ENCODE measurements around the gene SUSD5.
"Not testable (repeated sequence)": the region's sequence is repeated elsewhere in the genome, so short reads cannot be mapped to it uniquely, and the experiment has no call there.

Gene SUSD5

GRCh38 chr3:33217866-33218445 is 654 bp downstream of the SUSD5 start:
- no peak for ATAC-seq (replicated peaks)
- H3K27ac Mint-ChIP-seq = no peak overlapping the region
- H3K4me1 Mint-ChIP-seq = peaks cover 9 to 16% of the 10 kb centered on the region in 2 donors
- H3K9me3 Mint-ChIP-seq = no peaks in the 10 kb centered on the region
- no peak for DNase-seq
- H3K4me3 Mint-ChIP-seq = peak overlapping the region; percentile 56 to 67
- peaks cover 39 to 40% of the 10 kb centered on the region in 2 donors for H3K27me3 Mint-ChIP-seq
- H3K36me3 Mint-ChIP-seq = no peaks in the 10 kb centered on the region

GRCh38 chr3:33215739-33216138 is 2.9 kb downstream of the SUSD5 start:
- H3K4me3 Mint-ChIP-seq = no peak overlapping the region
- ATAC-seq (replicated peaks) (no peak), DNase-seq (no peak)
- H3K27ac Mint-ChIP-seq = no peak overlapping the region
- no peaks in the 10 kb centered on the region for H3K36me3 Mint-ChIP-seq
- no peaks in the 10 kb centered on the region for H3K9me3 Mint-ChIP-seq
- peaks cover 9 to 16% of the 10 kb centered on the region in 2 donors for H3K4me1 Mint-ChIP-seq
- H3K27me3 Mint-ChIP-seq = peaks cover 37 to 44% of the 10 kb centered on the region in 2 donors

DNA sequence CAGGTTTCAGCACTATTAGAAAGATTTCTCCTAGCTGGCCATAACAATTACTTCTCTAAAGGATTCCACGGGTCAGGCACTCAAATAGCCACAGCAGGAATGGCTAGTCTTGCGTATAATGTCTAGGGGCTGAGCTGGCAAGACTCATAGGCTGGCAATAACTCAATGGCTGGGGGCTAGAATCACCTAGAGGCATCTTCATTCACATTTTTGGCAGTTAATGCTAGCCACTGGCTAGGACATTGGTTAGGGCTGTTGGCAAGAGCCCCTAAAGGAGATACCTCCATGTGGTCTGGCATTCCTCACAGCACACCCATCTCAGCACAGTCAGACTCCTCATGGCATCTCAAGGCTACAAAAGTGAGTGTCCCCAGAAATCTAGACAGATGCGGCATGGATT is 6.2 kb downstream of the SUSD5 start:
- Mint-ChIP-seq H3K4me3 (no peak overlapping the region), H3K4me1 (no peaks in the 10 kb centered on the region), H3K27ac (no peak overlapping the region), H3K9me3 (peaks cover 9 to 12% of the 10 kb centered on the region in 2 donors), H3K36me3 (peaks cover 4 to 10% of the 10 kb centered on the region in 2 donors), H3K27me3 (peaks cover 29 to 36% of the 10 kb centered on the region in 2 donors)
- DNase-seq (no peak), ATAC-seq (replicated peaks) (no peak)

GRCh38 chr3:33211444-33211843 is 7.2 kb downstream of the SUSD5 start:
- ATAC-seq (replicated peaks) (no peak), DNase-seq (no peak)
- Mint-ChIP-seq H3K27me3 (peaks cover 23 to 31% of the 10 kb centered on the region in 2 donors), H3K4me3 (no peak overlapping the region), H3K9me3 (peaks cover 9 to 12% of the 10 kb centered on the region in 2 donors), H3K27ac (no peak overlapping the region), H3K36me3 (peaks cover 4 to 10% of the 10 kb centered on the region in 2 donors), H3K4me1 (no peaks in the 10 kb centered on the region)

DNA sequence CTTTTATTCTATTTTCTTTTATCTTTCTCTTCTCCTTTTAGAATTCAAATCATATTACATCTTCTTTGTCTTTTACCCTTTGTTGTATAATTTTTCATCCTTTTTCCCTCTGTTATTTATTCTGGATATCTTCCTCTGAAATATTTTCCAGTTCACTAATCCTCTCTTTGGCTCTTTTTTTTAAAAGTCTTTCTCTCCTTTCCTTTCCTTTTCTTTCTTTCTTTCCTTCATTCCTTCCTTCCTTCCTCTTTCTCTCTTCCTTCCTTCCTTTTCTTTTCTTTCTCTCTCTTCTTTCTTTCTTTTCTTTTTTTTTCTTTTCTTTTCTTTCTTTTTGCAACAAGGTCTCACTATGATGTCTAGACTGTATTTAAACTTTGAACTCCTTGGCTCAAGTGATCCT is 9.3 kb downstream of the SUSD5 start:
- Mint-ChIP-seq H3K27ac (peak overlapping the region; percentile 25), H3K4me3 (no peak overlapping the region), H3K9me3 (peaks cover 9 to 12% of the 10 kb centered on the region in 2 donors), H3K4me1 (no peaks in the 10 kb centered on the region), H3K27me3 (peaks cover 12 to 16% of the 10 kb centered on the region in 2 donors), H3K36me3 (peaks cover 4 to 10% of the 10 kb centered on the region in 2 donors)
- DNase-seq (no peak), ATAC-seq (replicated peaks) (no peak)

DNA sequence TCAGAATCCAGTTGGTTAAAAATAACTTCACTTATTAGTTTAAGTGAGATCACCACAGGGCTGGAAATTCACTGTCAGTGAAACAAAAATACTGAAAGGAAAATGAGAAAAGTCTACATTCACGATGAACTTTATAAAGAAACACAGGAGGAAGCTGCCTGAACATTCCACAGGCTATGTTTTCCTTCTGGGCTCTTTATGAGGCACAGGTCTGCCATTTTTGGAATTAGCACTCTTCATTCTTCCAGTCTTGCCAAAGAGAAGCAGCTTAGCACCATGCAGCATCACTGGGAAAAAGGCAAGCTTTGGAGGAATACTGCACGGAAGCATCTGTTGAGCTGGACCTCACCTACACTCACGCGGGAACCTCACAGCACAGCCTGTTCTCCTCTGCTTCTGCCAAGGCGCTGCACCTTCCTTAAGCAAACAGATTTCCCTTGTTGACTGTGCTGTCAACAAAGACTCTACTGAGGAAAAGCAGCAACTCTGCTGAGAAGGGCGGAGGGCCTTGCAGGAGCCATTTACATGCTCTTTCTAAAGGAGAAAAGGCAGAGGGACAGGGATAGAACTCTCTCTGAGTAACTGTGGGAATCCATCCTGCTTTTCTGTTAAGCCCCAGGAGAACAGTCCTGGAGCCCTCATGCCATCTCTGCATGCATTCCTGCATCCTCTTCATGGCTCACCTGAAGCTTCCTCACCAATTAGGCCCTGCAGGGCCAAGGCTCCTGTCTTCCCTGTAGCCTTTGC is 15.7 kb downstream of the SUSD5 start:
- no peak overlapping the region for H3K4me3 Mint-ChIP-seq
- H3K36me3 Mint-ChIP-seq = no peaks in the 10 kb centered on the region
- no peaks in the 10 kb centered on the region for H3K27me3 Mint-ChIP-seq
- no peak overlapping the region for H3K27ac Mint-ChIP-seq
- no peaks in the 10 kb centered on the region for H3K9me3 Mint-ChIP-seq
- no peak for ATAC-seq (replicated peaks)
- DNase-seq = no peak
- H3K4me1 Mint-ChIP-seq = no peaks in the 10 kb centered on the region

DNA sequence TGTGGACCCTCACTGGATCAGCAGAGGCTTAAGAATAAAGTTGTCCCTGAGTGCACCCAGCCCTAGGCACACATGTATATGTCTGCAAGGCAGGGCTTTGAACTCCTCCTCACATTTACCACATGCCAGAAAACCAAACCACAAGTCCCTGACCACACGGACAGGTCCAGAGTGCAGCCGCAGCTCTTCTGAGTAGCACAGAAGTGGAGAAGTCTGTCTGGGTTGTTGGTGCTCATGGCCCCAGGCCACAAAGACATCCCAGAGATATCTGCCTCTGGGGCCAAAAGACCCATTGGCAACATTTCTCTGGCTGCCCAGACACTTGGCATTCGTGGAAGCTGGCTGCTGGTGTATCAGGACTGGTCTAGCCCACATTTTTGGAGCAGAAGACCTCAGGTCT is 17.4 kb downstream of the SUSD5 start:
- no peaks in the 10 kb centered on the region for H3K4me1 Mint-ChIP-seq
- no peaks in the 10 kb centered on the region for H3K27me3 Mint-ChIP-seq
- ATAC-seq (replicated peaks) = no peak
- H3K9me3 Mint-ChIP-seq = no peaks in the 10 kb centered on the region
- H3K36me3 Mint-ChIP-seq = no peaks in the 10 kb centered on the region
- H3K27ac Mint-ChIP-seq = no peak overlapping the region
- DNase-seq = no peak
- no peak overlapping the region for H3K4me3 Mint-ChIP-seq

DNA sequence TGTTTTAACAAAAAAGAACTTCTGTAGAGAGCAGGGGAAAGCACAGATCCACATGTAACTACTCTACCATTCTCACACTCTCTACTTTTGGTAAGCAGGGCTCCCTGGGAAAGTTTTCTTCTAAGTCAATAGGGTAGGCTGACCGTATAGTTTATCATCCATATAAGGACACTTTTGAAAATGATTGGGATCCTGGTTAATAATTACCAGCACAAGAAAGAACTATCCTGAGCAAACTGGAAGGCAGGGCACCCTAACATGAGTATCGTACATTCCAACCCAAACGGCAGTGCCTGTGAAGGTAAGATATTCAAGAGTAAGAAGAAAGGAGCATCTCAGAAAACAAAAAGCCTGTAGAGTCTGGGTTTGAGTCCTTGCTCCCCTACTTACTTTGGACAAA is 22.1 kb downstream of the SUSD5 start:
- Mint-ChIP-seq H3K9me3 (no peaks in the 10 kb centered on the region), H3K27ac (no peak overlapping the region), H3K36me3 (no peaks in the 10 kb centered on the region), H3K4me1 (no peaks in the 10 kb centered on the region), H3K4me3 (no peak overlapping the region), H3K27me3 (no peaks in the 10 kb centered on the region)
- ATAC-seq (replicated peaks) (no peak), DNase-seq (no peak)

DNA sequence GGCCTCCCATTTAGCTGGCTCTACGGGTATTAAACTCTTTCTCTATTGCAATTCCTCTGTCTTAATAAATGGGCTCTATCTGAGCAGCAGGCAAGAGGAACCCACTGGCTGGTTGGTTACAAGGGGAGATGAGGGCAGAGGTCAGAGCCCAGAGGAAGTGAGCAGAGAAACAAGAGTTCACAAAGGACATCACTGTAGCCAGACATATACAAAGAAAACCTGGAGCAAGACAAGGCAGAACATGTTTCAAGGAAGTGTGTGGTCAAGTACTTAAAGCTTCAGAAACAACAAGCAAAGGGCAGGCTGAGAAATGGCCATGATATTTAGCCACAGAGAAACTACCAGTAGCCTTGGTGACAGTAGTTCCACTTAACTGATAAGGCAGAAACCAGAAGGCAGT is 24.3 kb downstream of the SUSD5 start:
- H3K9me3 Mint-ChIP-seq = no peaks in the 10 kb centered on the region
- ATAC-seq (replicated peaks) (peak in 1 of 2 donors; percentile 19), DNase-seq (no peak)
- no peaks in the 10 kb centered on the region for H3K27me3 Mint-ChIP-seq
- no peaks in the 10 kb centered on the region for H3K4me1 Mint-ChIP-seq
- H3K36me3 Mint-ChIP-seq = no peaks in the 10 kb centered on the region
- no peak overlapping the region for H3K27ac Mint-ChIP-seq
- no peak overlapping the region for H3K4me3 Mint-ChIP-seq

- Mint-ChIP-seq H3K9me3 (peaks cover 5 to 8% of the 10 kb centered on the region in 2 donors), H3K4me3 (no peak overlapping the region), H3K27me3 (peaks cover 6 to 18% of the 10 kb centered on the region in 2 donors), H3K4me1 (no peaks in the 10 kb centered on the region), H3K27ac (no peak overlapping the region), H3K36me3 (peaks cover 0 to 7% of the 10 kb centered on the region in 2 donors)
- DNase-seq (no peak), ATAC-seq (replicated peaks) (no peak)
Observed at GRCh38 chr3:33187368-33187634, 31.3 kb downstream of the SUSD5 start.

GRCh38 chr3:33186524-33187367 is 31.9 kb downstream of the SUSD5 start:
- Mint-ChIP-seq H3K4me3 (no peak overlapping the region), H3K9me3 (peaks cover 5 to 8% of the 10 kb centered on the region in 2 donors), H3K27me3 (peaks cover 6 to 18% of the 10 kb centered on the region in 2 donors), H3K36me3 (peaks cover 0 to 7% of the 10 kb centered on the region in 2 donors), H3K4me1 (no peaks in the 10 kb centered on the region), H3K27ac (no peak overlapping the region)
- DNase-seq (no peak), ATAC-seq (replicated peaks) (no peak)

- H3K4me1 Mint-ChIP-seq = no peaks in the 10 kb centered on the region
- DNase-seq = no peak
- peaks cover 0 to 11% of the 10 kb centered on the region in 2 donors for H3K36me3 Mint-ChIP-seq
Observed at GRCh38 chr3:33184863-33185262, 33.7 kb downstream of the SUSD5 start.

GRCh38 chr3:33181641-33182040 is 37.0 kb downstream of the SUSD5 start:
- H3K27me3 Mint-ChIP-seq; H3K27ac Mint-ChIP-seq; ATAC-seq (replicated peaks); H3K4me3 Mint-ChIP-seq; H3K4me1 Mint-ChIP-seq; DNase-seq: not testable (repeated sequence)
- peaks cover 0 to 11% of the 10 kb centered on the region in 2 donors for H3K36me3 Mint-ChIP-seq
- H3K9me3 Mint-ChIP-seq = peaks cover 11 to 15% of the 10 kb centered on the region in 2 donors

More at GRCh38 chr3:33184863-33185262, 33.7 kb downstream of the SUSD5 start:
- Mint-ChIP-seq H3K27me3 (peaks cover 6 to 18% of the 10 kb centered on the region in 2 donors), H3K9me3 (peaks cover 7 to 8% of the 10 kb centered on the region in 2 donors), H3K27ac (no peak overlapping the region), H3K4me3 (no peak overlapping the region)
- ATAC-seq (replicated peaks) = no peak

GRCh38 chr3:33181229-33181628 is 37.4 kb downstream of the SUSD5 start:
- DNase-seq = no peak
- no peak for ATAC-seq (replicated peaks)
- Mint-ChIP-seq H3K27ac (no peak overlapping the region), H3K36me3 (peaks cover 0 to 11% of the 10 kb centered on the region in 2 donors), H3K9me3 (peaks cover 11 to 15% of the 10 kb centered on the region in 2 donors), H3K4me3 (no peak overlapping the region), H3K27me3 (peaks cover 0 to 7% of the 10 kb centered on the region in 2 donors), H3K4me1 (no peaks in the 10 kb centered on the region)
